Nephron progenitor cell (in vitro differentiated cells): ENCODE measurements around the gene MYO3B.
A peak's percentile ranks its signal among the peaks of the same experiment; 100 is the strongest.

ENCODE experiments used
- DNase-seq: peaks from one replicate; pipeline ENCODE4 v3.0.0; 2021
- H3K27ac Mint-ChIP-seq: 2 replicates; pipeline ENCODE4 v1.8.0; 2021; ENCODE audit warnings: mild to moderate bottlenecking, moderate library complexity, mixed read lengths
- H3K27me3 Mint-ChIP-seq: 2 replicates; pipeline ENCODE4 v1.8.0; 2021; ENCODE audit warnings: mild to moderate bottlenecking, low read depth, mixed read lengths; ENCODE audit not compliant: poor library complexity
- H3K36me3 Mint-ChIP-seq: 2 replicates; pipeline ENCODE4 v1.8.0; 2021; ENCODE audit warnings: low read depth, mixed read lengths
- H3K4me1 Mint-ChIP-seq: 2 replicates; pipeline ENCODE4 v1.8.0; 2021; ENCODE audit warnings: mixed read lengths
- H3K4me3 Mint-ChIP-seq: 2 replicates; pipeline ENCODE4 v1.8.0; 2021; ENCODE audit warnings: mild to moderate bottlenecking, moderate library complexity, mixed read lengths
- H3K9me3 Mint-ChIP-seq: 2 replicates; pipeline ENCODE4 v1.8.0; 2021; ENCODE audit warnings: mild to moderate bottlenecking, moderate library complexity, mixed read lengths
- CTCF ChIP-seq: fragments of 200-600 bp; sonication (generic); IDR thresholded peaks from 2 replicates; pipeline ENCODE4 v1.5.0; 2021; ENCODE audit warnings: antibody characterized with exemption

MYO3B gene

DNA sequence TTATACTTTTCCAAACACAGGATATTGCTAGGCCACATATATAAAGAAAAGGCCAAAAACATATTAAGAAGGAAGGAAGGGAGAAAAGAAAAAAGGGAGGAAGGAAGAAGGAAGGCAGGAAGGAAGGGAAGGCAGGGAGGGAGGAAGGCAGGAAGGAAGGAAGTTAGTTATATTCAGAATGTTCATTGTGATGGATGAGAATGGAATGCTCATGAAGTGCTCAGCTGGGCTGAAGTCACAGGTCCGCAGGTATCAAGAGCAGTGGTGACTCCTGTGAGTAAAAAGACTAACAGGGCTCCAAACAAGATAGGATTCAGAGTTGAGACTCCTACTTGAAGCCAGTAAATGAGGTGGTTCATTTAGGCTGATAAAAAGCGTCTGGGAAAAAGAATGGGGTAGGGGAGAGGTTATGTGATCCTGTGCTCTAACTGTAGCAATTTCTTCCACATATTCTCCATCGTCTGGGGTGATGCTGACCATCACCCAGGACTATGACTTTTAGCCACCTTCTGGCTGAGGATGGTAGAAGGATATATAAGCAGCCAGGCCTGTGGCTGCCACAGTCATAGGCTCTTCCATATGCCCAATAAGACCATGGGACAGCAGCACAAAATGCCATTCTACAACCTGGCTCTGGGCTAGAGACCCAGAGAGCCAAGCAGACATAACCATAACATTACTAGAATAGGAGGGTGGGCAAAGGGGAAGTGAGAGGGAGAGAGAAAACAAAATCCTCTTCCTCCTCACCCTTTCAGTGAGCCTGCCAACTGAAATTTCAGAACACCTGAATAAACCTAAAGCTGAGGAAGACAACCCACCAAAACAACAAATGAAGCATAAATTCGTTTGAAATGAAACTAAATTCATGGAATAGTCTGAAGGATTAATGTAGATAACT lies 173.2 kb downstream of the MYO3B start:
- no peak overlapping the region for H3K27ac Mint-ChIP-seq
- H3K4me3 Mint-ChIP-seq, result no peak overlapping the region
- no peaks in the 10 kb centered on the region for H3K9me3 Mint-ChIP-seq
- H3K4me1 Mint-ChIP-seq, result peaks cover 17% of the 10 kb centered on the region
- H3K27me3 Mint-ChIP-seq, result peaks cover 15% of the 10 kb centered on the region
- no peak for TF ChIP-seq CTCF
- DNase-seq, result no peak
- no peaks in the 10 kb centered on the region for H3K36me3 Mint-ChIP-seq

DNA sequence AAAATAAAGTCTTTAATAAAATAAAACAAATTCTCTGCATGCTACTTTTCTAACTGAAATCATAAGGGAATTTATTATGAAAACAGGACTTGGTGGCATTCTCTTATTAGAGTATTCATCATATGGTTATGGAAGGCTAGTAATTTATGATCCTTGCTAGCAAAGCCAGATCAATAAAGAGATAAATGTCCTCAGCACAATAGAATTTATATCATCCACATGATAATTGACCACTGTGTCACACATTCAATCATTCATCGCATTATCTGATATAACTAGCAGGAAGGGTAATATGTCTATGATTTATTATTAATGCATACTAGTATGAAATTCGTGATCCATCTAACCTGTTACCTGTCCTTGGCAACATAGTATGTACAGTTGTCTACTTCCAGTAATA lies 175.8 kb downstream of the MYO3B start:
- Mint-ChIP-seq H3K27me3 (peaks cover 11% of the 10 kb centered on the region), H3K27ac (no peak overlapping the region), H3K4me3 (no peak overlapping the region), H3K4me1 (peaks cover 17% of the 10 kb centered on the region), H3K9me3 (no peaks in the 10 kb centered on the region), H3K36me3 (no peaks in the 10 kb centered on the region)
- no peak for DNase-seq
- TF ChIP-seq CTCF, result no peak

- Mint-ChIP-seq H3K27ac (peak overlapping the region; percentile 5), H3K4me3 (no peak overlapping the region), H3K27me3 (peaks cover 10% of the 10 kb centered on the region), H3K36me3 (no peaks in the 10 kb centered on the region), H3K4me1 (peaks cover 17% of the 10 kb centered on the region), H3K9me3 (no peaks in the 10 kb centered on the region)
- TF ChIP-seq CTCF, result no peak
- no peak for DNase-seq
Observed at GRCh38 chr2:170354388-170354787, 176.4 kb downstream of the MYO3B start.

- Mint-ChIP-seq H3K36me3 (no peaks in the 10 kb centered on the region), H3K27me3 (peaks cover 7% of the 10 kb centered on the region), H3K27ac (no peak overlapping the region), H3K4me3 (no peak overlapping the region), H3K4me1 (peaks cover 17% of the 10 kb centered on the region), H3K9me3 (no peaks in the 10 kb centered on the region)
- TF ChIP-seq CTCF, result no peak
- no peak for DNase-seq
Observed at GRCh38 chr2:170354855-170355780, 177.2 kb downstream of the MYO3B start.

DNA sequence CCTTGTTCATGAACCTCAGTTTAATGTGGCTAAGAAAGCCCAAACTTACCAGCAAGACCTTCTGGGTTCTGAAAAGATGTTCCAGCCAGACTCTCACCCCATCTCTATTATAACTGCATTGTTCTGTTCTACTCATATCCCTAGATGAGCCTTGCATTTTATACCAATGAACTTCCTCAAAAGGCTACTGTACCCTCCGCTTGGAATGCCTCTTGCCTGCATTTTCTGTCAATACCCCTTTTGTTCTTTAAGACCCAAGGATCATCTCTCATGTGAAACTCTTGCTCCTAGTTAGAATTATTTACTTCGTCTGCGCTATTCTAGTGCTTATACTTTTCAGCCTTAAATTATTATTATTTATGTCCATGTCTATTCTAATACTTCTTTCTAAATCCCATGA lies 181.5 kb downstream of the MYO3B start:
- no peak for TF ChIP-seq CTCF
- no peak for DNase-seq
- Mint-ChIP-seq H3K9me3 (no peaks in the 10 kb centered on the region), H3K27ac (no peak overlapping the region), H3K4me3 (no peak overlapping the region), H3K4me1 (peaks cover 36% of the 10 kb centered on the region), H3K27me3 (no peaks in the 10 kb centered on the region), H3K36me3 (no peaks in the 10 kb centered on the region)
